NT2/D1 (cell line): ENCODE data around the gene DIAPH2.

Experiments used
- SUZ12 ChIP-seq: IDR thresholded peaks from 2 replicates; pipeline ENCODE4 v1.6.1; 2011; ENCODE audit not compliant: insufficient read length, insufficient read depth; ENCODE audit errors: extremely low read depth
- YY1 ChIP-seq: IDR thresholded peaks from 2 replicates; pipeline ENCODE4 v1.6.1; 2011; ENCODE audit not compliant: insufficient read length, insufficient read depth
- ZNF274 ChIP-seq: IDR thresholded peaks from 2 replicates; pipeline ENCODE4 v1.6.1; 2011; ENCODE audit warnings: mild to moderate bottlenecking, low read depth, low read length

DNA sequence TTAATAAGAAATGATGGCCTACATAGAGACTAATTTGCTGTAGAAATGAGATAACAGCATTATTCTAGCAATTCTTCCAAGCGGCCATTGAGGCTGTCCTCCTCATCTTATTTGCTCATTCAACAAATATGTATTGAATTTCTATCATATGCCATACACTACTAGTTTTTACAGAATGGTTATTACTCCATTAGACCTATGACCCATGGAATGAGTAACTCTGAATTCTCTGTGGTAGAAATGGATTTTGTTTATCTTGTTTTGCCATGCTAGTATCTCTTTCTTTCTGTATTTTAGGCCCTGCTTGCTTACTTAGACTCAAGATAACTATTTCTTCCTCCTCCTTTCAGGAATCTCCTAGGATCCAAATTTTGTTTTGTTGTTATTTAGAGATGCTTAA, 302.6 kb downstream of the DIAPH2 start:
- TF ChIP-seq YY1 = no peak
- TF ChIP-seq ZNF274 = no peak
- no peak for TF ChIP-seq SUZ12
